HCT116 (cell line): ENCODE data around the gene CLK3. TPM values are rescaled to one million over a fixed set of nuclear protein-coding genes. Genes with fewer than 3 reads are reported as not detected.

Source experiments
- ATAC-seq: fragments of 200-7000 bp; cut with Tn5 transposase; 2 replicates; pipeline ENCODE4 v1.9.1; 2020; ENCODE audit warnings: mild to moderate bottlenecking, moderate library complexity
- BruUV-seq: library from RNA; stranded (reverse); fragments of 400-500 nt; replicated peaks from 2 replicates; lab custom pipeline; 2021; lab: Mats Ljungman, UMichigan
- CTCF ChIA-PET: fragments of 300-600 bp; sonication (Branson Sonifier 250); formaldehyde crosslinking; loops from one replicate; lab custom pipeline; 2021; ENCODE audit warnings: antibody characterized with exemption; lab: Charles Lee
- POLR2A ChIA-PET: fragments of 300-600, 350-600 bp; sonication (Branson Sonifier 250); formaldehyde crosslinking; loops from one replicate; lab custom pipeline; 2021; ENCODE audit warnings: antibody characterized with exemption; lab: Charles Lee
- RAD21 ChIA-PET, 2 experiments: fragments of 300-600 bp; sonication (Branson Sonifier 250); formaldehyde crosslinking; loops; one replicate each; lab custom pipeline; 2023; ENCODE audit warnings: low total read pairs in 2 of 2; ENCODE audit not compliant: uncharacterized antibody in 2 of 2, unreplicated experiment in 2 of 2, low non-redundant PET in 1 of 2; lab: Charles Lee
- DNase-seq: peaks from one replicate; pipeline ENCODE4 v3.0.0-alpha.2; 2010; ENCODE audit warnings: low read depth, low spot score
- H2AFZ ChIP-seq: fragments of 200-600 bp; shearing (Covaris generic), sonication (generic); 2 replicates; pipeline ENCODE4 v1.6.1; 2017; ENCODE audit warnings: low read depth, mixed run types, mixed read lengths, antibody characterized with exemption, low read length; ENCODE audit not compliant: poor library complexity, severe bottlenecking
- H3K27ac ChIP-seq: 2 replicates; pipeline ENCODE4 v1.5.1; 2012; ENCODE audit warnings: low read depth, low read length
- H3K27me3 ChIP-seq: fragments of 200-600 bp; sonication (generic); 2 replicates; pipeline ENCODE4 v1.6.1; 2016; ENCODE audit warnings: mixed run types, low read length, mixed read lengths; ENCODE audit not compliant: insufficient read depth
- H3K36me3 ChIP-seq, 2 experiments: fragments of 200-500 bp in 1 of 2; fragments of 200-600 bp in 1 of 2; sonication (Bioruptor generic) in 1 of 2; sonication (generic) in 1 of 2; 2 replicates each; pipeline versions ENCODE4 v1.5.1 to v1.6.1; 2014 to 2016; ENCODE audit warnings: low read length in 2 of 2, inconsistent platforms in 1 of 2, mixed read lengths in 1 of 2, mixed run types in 1 of 2; ENCODE audit not compliant: insufficient read depth in 2 of 2, control insufficient read depth in 1 of 2
- H3K4me1 ChIP-seq, 2 experiments: fragments of 200-600 bp in 1 of 2; sonication (generic) in 1 of 2; 2 replicates each; pipeline versions ENCODE4 v1.5.1 to v1.6.1; 2012 to 2017; ENCODE audit warnings: low read length in 2 of 2, inconsistent platforms in 1 of 2, mild to moderate bottlenecking in 1 of 2, mixed read lengths in 1 of 2, mixed run types in 1 of 2, moderate library complexity in 1 of 2; ENCODE audit not compliant: insufficient read depth in 2 of 2, control insufficient read depth in 1 of 2
- H3K4me2 ChIP-seq: fragments of 200-600 bp; sonication (generic); 2 replicates; pipeline ENCODE4 v1.6.1; 2017; ENCODE audit warnings: mixed run types, low read length, mixed read lengths
- H3K4me3 ChIP-seq, 2 experiments: fragments of 200-600 bp in 1 of 2; sonication (generic) in 1 of 2; replicated peaks in 1 of 2; 2 replicates each; pipeline ENCODE4 v1.5.1; 2011 to 2016; ENCODE audit warnings: low read length in 2 of 2, control low read depth in 1 of 2, low read depth in 1 of 2, mild to moderate bottlenecking in 1 of 2, mixed read lengths in 1 of 2, mixed run types in 1 of 2
- H3K79me2 ChIP-seq: fragments of 200-600 bp; sonication (generic); 2 replicates; pipeline ENCODE4 v1.6.1; 2017; ENCODE audit warnings: mild to moderate bottlenecking, mixed run types, low read length, moderate library complexity, mixed read lengths; ENCODE audit not compliant: insufficient read depth
- H3K9ac ChIP-seq: fragments of 200-600 bp; sonication (generic); 2 replicates; pipeline ENCODE4 v1.6.1; 2016; ENCODE audit warnings: low read length, mixed read lengths
- H3K9me2 ChIP-seq: fragments of 200-600 bp; sonication (generic), shearing (Covaris generic); 2 replicates; pipeline ENCODE4 v1.6.1; 2017; ENCODE audit warnings: mixed run types, mild to moderate bottlenecking, moderate library complexity; ENCODE audit not compliant: insufficient read depth
- H3K9me3 ChIP-seq, 2 experiments: fragments of 200-500 bp in 1 of 2; fragments of 200-600 bp in 1 of 2; sonication (Bioruptor generic) in 1 of 2; sonication (generic) in 1 of 2; 2 replicates each; pipeline ENCODE4 v1.6.1; 2014 to 2017; ENCODE audit warnings: low read length in 2 of 2, mixed read lengths in 2 of 2, inconsistent platforms in 1 of 2, low read depth in 1 of 2, mild to moderate bottlenecking in 1 of 2, mixed run types in 1 of 2, moderate library complexity in 1 of 2; ENCODE audit not compliant: control insufficient read depth in 1 of 2, insufficient read depth in 1 of 2
- H4K20me1 ChIP-seq: fragments of 200-600 bp; sonication (generic), shearing (Covaris generic); 2 replicates; pipeline ENCODE4 v1.6.1; 2017; ENCODE audit warnings: mixed run types, mild to moderate bottlenecking, moderate library complexity; ENCODE audit not compliant: insufficient read depth
- ATF3 ChIP-seq: IDR thresholded peaks from 2 replicates; pipeline ENCODE4 v1.6.1; 2012
- CBX3 ChIP-seq: IDR thresholded peaks from 2 replicates; pipeline ENCODE4 v1.6.1; 2012; ENCODE audit warnings: low read depth
- CEBPB ChIP-seq: IDR thresholded peaks from 2 replicates; pipeline ENCODE4 v1.6.1; 2012; ENCODE audit warnings: low read depth
- CTCF ChIP-seq, 3 experiments: fragments of 200-600 bp in 1 of 3; sonication (generic) in 1 of 3; IDR thresholded peaks in 2 of 3; conservative IDR thresholded peaks in 1 of 3; 2 replicates each; pipeline ENCODE4 v1.5.1; 2012 to 2017; ENCODE audit warnings: low read depth in 2 of 3, low read length in 2 of 3, antibody characterized with exemption in 1 of 3, borderline replicate concordance in 1 of 3, control low read depth in 1 of 3, mild to moderate bottlenecking in 1 of 3, mixed read lengths in 1 of 3, mixed run types in 1 of 3, moderate library complexity in 1 of 3; ENCODE audit not compliant: insufficient read depth in 1 of 3
- EGR1 ChIP-seq: IDR thresholded peaks from 2 replicates; pipeline ENCODE4 v1.6.1; 2012; ENCODE audit warnings: low read depth
- ELF1 ChIP-seq: IDR thresholded peaks from 2 replicates; pipeline ENCODE4 v1.6.1; 2012; ENCODE audit warnings: low read depth, borderline replicate concordance
- EZH2 ChIP-seq: fragments of 200-600 bp; sonication (generic); IDR thresholded peaks from 2 replicates; pipeline ENCODE4 v1.6.1; 2017; ENCODE audit warnings: antibody characterized with exemption, mixed run types
- EZH2phosphoT487 ChIP-seq: fragments of 200-600 bp; IDR thresholded peaks from 2 replicates; pipeline ENCODE4 v1.6.1; 2018; ENCODE audit warnings: antibody characterized with exemption, borderline replicate concordance
- JUND ChIP-seq: IDR thresholded peaks from 2 replicates; pipeline ENCODE4 v1.6.1; 2012
- MAX ChIP-seq: IDR thresholded peaks from 2 replicates; pipeline ENCODE4 v1.6.1; 2012
- POLR2AphosphoS5 ChIP-seq: IDR thresholded peaks from 2 replicates; pipeline ENCODE4 v1.6.1; 2011; ENCODE audit warnings: mild to moderate bottlenecking, low read depth, low read length, moderate library complexity
- RAD21 ChIP-seq: IDR thresholded peaks from 2 replicates; pipeline ENCODE4 v1.6.1; 2012; ENCODE audit warnings: low read depth, mild to moderate bottlenecking
- REST ChIP-seq: IDR thresholded peaks from 2 replicates; pipeline ENCODE4 v1.6.1; 2012; ENCODE audit warnings: low read depth
- SIN3A ChIP-seq: IDR thresholded peaks from 2 replicates; pipeline ENCODE4 v1.6.1; 2012; ENCODE audit warnings: low read depth
- SP1 ChIP-seq: IDR thresholded peaks from 2 replicates; pipeline ENCODE4 v1.6.1; 2012; ENCODE audit warnings: low read depth
- SRF ChIP-seq: IDR thresholded peaks from 2 replicates; pipeline ENCODE4 v1.6.1; 2012; ENCODE audit warnings: low read depth
- YY1 ChIP-seq: IDR thresholded peaks from 2 replicates; pipeline ENCODE4 v1.6.1; 2011; ENCODE audit warnings: low read length, low read depth, moderate library complexity, mild to moderate bottlenecking; ENCODE audit not compliant: insufficient replicate concordance; ENCODE audit errors: extremely low read depth
- ZBTB33 ChIP-seq: IDR thresholded peaks from 2 replicates; pipeline ENCODE4 v1.6.1; 2011; ENCODE audit warnings: mild to moderate bottlenecking, low read length, moderate library complexity; ENCODE audit not compliant: insufficient replicate concordance; ENCODE audit errors: extremely low read depth
- ZFX ChIP-seq: fragments of 450-650 bp; IDR thresholded peaks from 2 replicates; pipeline ENCODE4 v1.6.1; 2017
- intact Hi-C: fragments of 100-400 bp; cut with micrococcal nuclease; formaldehyde crosslinking; loops from 2 replicates; pipeline ENCODE4 v1.10.0; 2022
- total RNA-seq: library from RNA; stranded (reverse); gene quantifications from one replicate; pipeline ENCODE4 v1.2.1, GENCODE V29; 2021; ENCODE audit not compliant: unreplicated experiment

The CLK3 gene
- total RNA-seq, 1 experiment from 2014 or later, result 79.3 TPM

GRCh38 chr15:74608786-74609185 is 6.8 kb upstream of the CLK3 start:
- no peak for TF ChIP-seq EZH2phosphoT487
- TF ChIP-seq EGR1, result no peak
- no peak for TF ChIP-seq ELF1
- no peak for TF ChIP-seq RAD21
- no peak for TF ChIP-seq SIN3A
- no peak for TF ChIP-seq POLR2AphosphoS5
- no peak for TF ChIP-seq ZFX
- no peak for TF ChIP-seq MAX
- no peak for TF ChIP-seq ATF3
- no peak for TF ChIP-seq CTCF (IDR thresholded peaks at IDR 0.05 in 2 of 3, conservative IDR thresholded peaks at IDR 0.05 in 1 of 3; ENCODE audit: borderline replicate concordance in 1 of 3, insufficient read depth in 1 of 3, low read depth in 2 of 3, low read length in 2 of 3)
- TF ChIP-seq CEBPB, result no peak
- TF ChIP-seq SRF, result no peak
- TF ChIP-seq YY1, result no peak
- TF ChIP-seq SP1, result no peak
- TF ChIP-seq JUND, result no peak
- TF ChIP-seq CBX3, result no peak
- no peak for TF ChIP-seq EZH2
- TF ChIP-seq REST, result no peak
- no peak for TF ChIP-seq ZBTB33
- Histone ChIP-seq H3K9ac (no peak overlapping the region), H3K4me1 (no peaks in the 10 kb centered on the region), H4K20me1 (no peaks in the 10 kb centered on the region), H3K27ac (no peak overlapping the region), H2AFZ (no peak overlapping the region), H3K27me3 (peaks cover 5% of the 10 kb centered on the region; the same call in 1 of the 2 replicates), H3K79me2 (no peaks in the 10 kb centered on the region), H3K9me2 (no peaks in the 10 kb centered on the region), H3K9me3 (no peaks in the 10 kb centered on the region), H3K4me2 (no peak overlapping the region), H3K36me3 (no peaks in the 10 kb centered on the region), H3K4me3 (no peak overlapping the region)
- intact Hi-C loops, result no loop called here
- POLR2A ChIA-PET, result no interaction called here
- DNase-seq (no peak), ATAC-seq (no peak)
- CTCF ChIA-PET, result no interaction called here
- RAD21 ChIA-PET, result no interaction called here
- BruUV-seq, result no TSS peak
